NOMO-1 treated with dmso at 0.1 percent for 144 hours (cell line): ENCODE measurements around the gene LRP5.

Source experiments
- DNase-seq: peaks from one replicate; lab custom pipeline; 2025; ENCODE audit not compliant: unreplicated experiment; lab: John Stamatoyannopoulos, UW

Gene LRP5

GRCh38 chr11:68369756-68370155, 57.4 kb downstream of the LRP5 start:
- DNase-seq: no peak

GRCh38 chr11:68370211-68371111, 58.1 kb downstream of the LRP5 start:
- peak; percentile 80 for DNase-seq

GRCh38 chr11:68371171-68372041, 59.0 kb downstream of the LRP5 start:
- DNase-seq: no peak

- no peak for DNase-seq
These were observed 59.7 kb downstream of the LRP5 start for GRCh38 chr11:68372114-68372513.

GRCh38 chr11:68372625-68373024, 60.2 kb downstream of the LRP5 start:
- DNase-seq: no peak

GRCh38 chr11:68373189-68373814, 60.9 kb downstream of the LRP5 start:
- no peak for DNase-seq

- no peak for DNase-seq
These were observed 61.6 kb downstream of the LRP5 start for GRCh38 chr11:68373815-68374501.

GRCh38 chr11:68374531-68374930, 62.1 kb downstream of the LRP5 start:
- no peak for DNase-seq

- no peak for DNase-seq
These were observed 62.9 kb downstream of the LRP5 start for GRCh38 chr11:68375337-68375736.

- DNase-seq: no peak
These were observed 63.4 kb downstream of the LRP5 start for GRCh38 chr11:68375766-68376165.

- no peak for DNase-seq
These were observed 65.0 kb downstream of the LRP5 start for GRCh38 chr11:68377389-68377795.

GRCh38 chr11:68379206-68379605, 66.8 kb downstream of the LRP5 start:
- no peak for DNase-seq

- DNase-seq: no peak
These were observed 68.6 kb downstream of the LRP5 start for GRCh38 chr11:68380786-68381622.

GRCh38 chr11:68381716-68382115, 69.3 kb downstream of the LRP5 start:
- no peak for DNase-seq

GRCh38 chr11:68382358-68382998, 70.1 kb downstream of the LRP5 start:
- DNase-seq: no peak

- DNase-seq: no peak
These were observed 71.6 kb downstream of the LRP5 start for GRCh38 chr11:68383976-68384501.

GRCh38 chr11:68384530-68385081, 72.2 kb downstream of the LRP5 start:
- no peak for DNase-seq

GRCh38 chr11:68385128-68385527, 72.7 kb downstream of the LRP5 start:
- DNase-seq: no peak
